Measurements from ENCODE around the gene RGS10.

RGS10 gene

GRCh38 chr10:119516381-119517234, 25.9 kb downstream of the RGS10 start:
- Histone ChIP-seq H3K9me3 (ENCODE audit: insufficient read depth, low read depth, low read length) (no peaks in the 10 kb centered on the region), H3K4me3 (ENCODE audit: low read length) (no peak overlapping the region), H3K27ac (ENCODE audit: low read depth, low read length) (peak overlapping the region; percentile 30; the same call in 1 of the 2 replicates), H3K27me3 (ENCODE audit: insufficient read depth, low read length) (no peaks in the 10 kb centered on the region), H3K9ac (ENCODE audit: low read depth, low read length) (no peak overlapping the region), H3K36me3 (ENCODE audit: insufficient read depth, low read length) (no peaks in the 10 kb centered on the region), H3K4me1 (ENCODE audit: insufficient read depth, low read length) (peaks cover 18% of the 10 kb centered on the region; the same call in 1 of the 2 replicates)
- WGBS = 48% methylated on average over 21 of the region's 21 CpGs

- Histone ChIP-seq H3K27ac (ENCODE audit: low read depth, low read length) (no peak overlapping the region), H3K36me3 (ENCODE audit: insufficient read depth, low read length) (no peaks in the 10 kb centered on the region), H3K27me3 (ENCODE audit: insufficient read depth, low read length) (no peaks in the 10 kb centered on the region), H3K9me3 (ENCODE audit: insufficient read depth, low read depth, low read length) (no peaks in the 10 kb centered on the region), H3K4me3 (ENCODE audit: low read length) (no peak overlapping the region), H3K4me1 (ENCODE audit: insufficient read depth, low read length) (peaks cover 18% of the 10 kb centered on the region; the same call in 1 of the 2 replicates), H3K9ac (ENCODE audit: low read depth, low read length) (no peak overlapping the region)
- 93% methylated on average over 10 of the region's 10 CpGs for WGBS
Measured at GRCh38 chr10:119515511-119516045, 26.9 kb downstream of the RGS10 start.

- H3K9ac ChIP-seq (ENCODE audit: low read depth, low read length) = no peak overlapping the region
- no peak overlapping the region for H3K27ac ChIP-seq (ENCODE audit: low read depth, low read length)
- WGBS = 97% methylated on average over 6 of the region's 6 CpGs
- H3K4me3 ChIP-seq (ENCODE audit: low read length) = no peak overlapping the region
- no peaks in the 10 kb centered on the region for H3K9me3 ChIP-seq (ENCODE audit: insufficient read depth, low read depth, low read length)
- no peaks in the 10 kb centered on the region for H3K36me3 ChIP-seq (ENCODE audit: insufficient read depth, low read length)
- H3K4me1 ChIP-seq (ENCODE audit: insufficient read depth, low read length) = peaks cover 12% of the 10 kb centered on the region; the same call in 1 of the 2 replicates
- H3K27me3 ChIP-seq (ENCODE audit: insufficient read depth, low read length) = no peaks in the 10 kb centered on the region
Measured at GRCh38 chr10:119514819-119515218, 27.7 kb downstream of the RGS10 start.

GRCh38 chr10:119511828-119512515, 30.5 kb downstream of the RGS10 start:
- H3K4me3 ChIP-seq (ENCODE audit: low read length) = no peak overlapping the region
- no peak overlapping the region for H3K9ac ChIP-seq (ENCODE audit: low read depth, low read length)
- peaks cover 9% of the 10 kb centered on the region; the same call in 1 of the 2 replicates for H3K4me1 ChIP-seq (ENCODE audit: insufficient read depth, low read length)
- no peaks in the 10 kb centered on the region for H3K9me3 ChIP-seq (ENCODE audit: insufficient read depth, low read depth, low read length)
- WGBS = 83% methylated on average over 19 of the region's 19 CpGs
- H3K27ac ChIP-seq (ENCODE audit: low read depth, low read length) = no peak overlapping the region
- no peaks in the 10 kb centered on the region for H3K27me3 ChIP-seq (ENCODE audit: insufficient read depth, low read length)
- H3K36me3 ChIP-seq (ENCODE audit: insufficient read depth, low read length) = no peaks in the 10 kb centered on the region

GRCh38 chr10:119509909-119510451, 32.5 kb downstream of the RGS10 start:
- H3K4me1 ChIP-seq (ENCODE audit: insufficient read depth, low read length) = no peaks in the 10 kb centered on the region
- H3K27ac ChIP-seq (ENCODE audit: low read depth, low read length) = no peak overlapping the region

GRCh38 chr10:119507115-119507514, 35.4 kb downstream of the RGS10 start:
- no peak overlapping the region for H3K27ac ChIP-seq (ENCODE audit: low read depth, low read length)
- no peak overlapping the region for H3K4me3 ChIP-seq (ENCODE audit: low read length)
- H3K36me3 ChIP-seq (ENCODE audit: insufficient read depth, low read length) = no peaks in the 10 kb centered on the region
- no peak overlapping the region for H3K9ac ChIP-seq (ENCODE audit: low read depth, low read length)
- WGBS = 72% methylated on average over 5 of the region's 5 CpGs
- H3K9me3 ChIP-seq (ENCODE audit: insufficient read depth, low read depth, low read length) = no peaks in the 10 kb centered on the region
- H3K4me1 ChIP-seq (ENCODE audit: insufficient read depth, low read length) = no peaks in the 10 kb centered on the region
- no peaks in the 10 kb centered on the region for H3K27me3 ChIP-seq (ENCODE audit: insufficient read depth, low read length)

More at GRCh38 chr10:119509909-119510451, 32.5 kb downstream of the RGS10 start:
- H3K9ac ChIP-seq (ENCODE audit: low read depth, low read length) = no peak overlapping the region
- no peaks in the 10 kb centered on the region for H3K36me3 ChIP-seq (ENCODE audit: insufficient read depth, low read length)
- H3K9me3 ChIP-seq (ENCODE audit: insufficient read depth, low read depth, low read length) = no peaks in the 10 kb centered on the region
- H3K27me3 ChIP-seq (ENCODE audit: insufficient read depth, low read length) = no peaks in the 10 kb centered on the region
- WGBS = 86% methylated on average over 10 of the region's 10 CpGs
- H3K4me3 ChIP-seq (ENCODE audit: low read length) = no peak overlapping the region

- Histone ChIP-seq H3K27ac (ENCODE audit: low read depth, low read length) (no peak overlapping the region), H3K4me1 (ENCODE audit: insufficient read depth, low read length) (no peaks in the 10 kb centered on the region), H3K9ac (ENCODE audit: low read depth, low read length) (no peak overlapping the region), H3K27me3 (ENCODE audit: insufficient read depth, low read length) (no peaks in the 10 kb centered on the region), H3K36me3 (ENCODE audit: insufficient read depth, low read length) (no peaks in the 10 kb centered on the region), H3K9me3 (ENCODE audit: insufficient read depth, low read depth, low read length) (no peaks in the 10 kb centered on the region), H3K4me3 (ENCODE audit: low read length) (no peak overlapping the region)
- WGBS = 94% methylated on average over 21 of the region's 21 CpGs
Measured at GRCh38 chr10:119505588-119506315, 36.8 kb downstream of the RGS10 start.

- Histone ChIP-seq H3K4me1 (ENCODE audit: insufficient read depth, low read length) (no peaks in the 10 kb centered on the region), H3K9me3 (ENCODE audit: insufficient read depth, low read depth, low read length) (no peaks in the 10 kb centered on the region), H3K27ac (ENCODE audit: low read depth, low read length) (no peak overlapping the region), H3K36me3 (ENCODE audit: insufficient read depth, low read length) (no peaks in the 10 kb centered on the region), H3K4me3 (ENCODE audit: low read length) (no peak overlapping the region), H3K9ac (ENCODE audit: low read depth, low read length) (no peak overlapping the region), H3K27me3 (ENCODE audit: insufficient read depth, low read length) (no peaks in the 10 kb centered on the region)
- 96% methylated on average over 12 of the region's 12 CpGs for WGBS
Measured at GRCh38 chr10:119505131-119505551, 37.4 kb downstream of the RGS10 start.

GRCh38 chr10:119504651-119505050, 37.9 kb downstream of the RGS10 start:
- Histone ChIP-seq H3K9ac (ENCODE audit: low read depth, low read length) (no peak overlapping the region), H3K36me3 (ENCODE audit: insufficient read depth, low read length) (no peaks in the 10 kb centered on the region), H3K9me3 (ENCODE audit: insufficient read depth, low read depth, low read length) (no peaks in the 10 kb centered on the region), H3K4me3 (ENCODE audit: low read length) (no peak overlapping the region), H3K27ac (ENCODE audit: low read depth, low read length) (no peak overlapping the region), H3K4me1 (ENCODE audit: insufficient read depth, low read length) (no peaks in the 10 kb centered on the region), H3K27me3 (ENCODE audit: insufficient read depth, low read length) (no peaks in the 10 kb centered on the region)
- 97% methylated on average over 10 of the region's 10 CpGs for WGBS

GRCh38 chr10:119503821-119504220, 38.7 kb downstream of the RGS10 start:
- WGBS = 98% methylated on average over 5 of the region's 5 CpGs
- no peaks in the 10 kb centered on the region for H3K36me3 ChIP-seq (ENCODE audit: insufficient read depth, low read length)
- H3K27ac ChIP-seq (ENCODE audit: low read depth, low read length) = no peak overlapping the region
- no peaks in the 10 kb centered on the region for H3K27me3 ChIP-seq (ENCODE audit: insufficient read depth, low read length)
- no peak overlapping the region for H3K9ac ChIP-seq (ENCODE audit: low read depth, low read length)
- H3K4me1 ChIP-seq (ENCODE audit: insufficient read depth, low read length) = no peaks in the 10 kb centered on the region
- no peak overlapping the region for H3K4me3 ChIP-seq (ENCODE audit: low read length)
- no peaks in the 10 kb centered on the region for H3K9me3 ChIP-seq (ENCODE audit: insufficient read depth, low read depth, low read length)

Measured in HUES64 (cell line).